Stimulated activated CD4-positive, alpha-beta T cell treated with anti-CD3 and anti-CD28 coated beads, Interleukin-2, amount 100 ng/mL, for 24 hours (primary cell): ENCODE data around the gene NR4A1.

ENCODE experiments used
- DNase-seq, 2 donors: peaks; one replicate each; pipeline ENCODE4 v3.0.0-alpha.2; 2020

The NR4A1 gene

DNA sequence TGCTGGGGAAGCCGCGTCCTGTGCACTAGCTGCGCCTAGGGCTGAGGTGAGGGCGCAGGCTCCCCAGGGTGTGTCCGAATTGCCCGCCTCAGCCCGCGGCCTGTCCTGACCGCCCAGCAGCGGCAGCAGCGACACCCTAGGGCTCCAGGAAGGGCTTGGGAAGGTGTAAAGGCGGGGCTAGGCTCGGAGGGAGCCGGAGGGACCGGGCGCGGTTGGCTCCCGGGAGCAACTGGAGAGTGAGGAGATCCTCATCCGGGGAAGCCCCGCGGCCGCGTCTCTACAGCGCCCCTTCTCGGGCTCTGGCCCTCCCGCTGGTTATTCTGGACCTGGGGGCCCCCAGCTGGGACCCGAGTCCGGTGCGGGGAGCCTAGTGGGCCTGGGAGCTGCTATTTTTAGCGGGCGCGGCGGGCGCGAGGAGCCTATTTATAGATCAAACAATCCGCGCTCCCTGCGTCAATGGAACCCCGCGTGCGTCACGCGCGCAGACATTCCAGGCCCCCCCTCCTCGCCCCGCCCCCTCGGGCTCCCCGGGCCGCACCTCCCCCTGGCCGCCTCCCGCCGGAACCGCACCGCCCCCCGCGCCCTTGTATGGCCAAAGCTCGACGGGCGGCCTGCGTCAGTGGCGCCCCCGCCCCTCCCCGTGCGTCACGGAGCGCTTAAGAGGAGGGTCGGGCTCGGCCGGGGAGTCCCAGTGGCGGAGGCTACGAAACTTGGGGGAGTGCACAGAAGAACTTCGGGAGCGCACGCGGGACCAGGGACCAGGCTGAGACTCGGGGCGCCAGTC lies at the start of gene NR4A1:
NR4A1 (plus strand) TSS at position 685 of the 784 bp plus-strand sequence. CDS start 2,887 bp downstream, outside the sequence.
- peak; percentile 99 for DNase-seq

GRCh38 chr12:52003016-52003550 lies 48.2 kb upstream of the NR4A1 start:
- DNase-seq, result no peak

DNA sequence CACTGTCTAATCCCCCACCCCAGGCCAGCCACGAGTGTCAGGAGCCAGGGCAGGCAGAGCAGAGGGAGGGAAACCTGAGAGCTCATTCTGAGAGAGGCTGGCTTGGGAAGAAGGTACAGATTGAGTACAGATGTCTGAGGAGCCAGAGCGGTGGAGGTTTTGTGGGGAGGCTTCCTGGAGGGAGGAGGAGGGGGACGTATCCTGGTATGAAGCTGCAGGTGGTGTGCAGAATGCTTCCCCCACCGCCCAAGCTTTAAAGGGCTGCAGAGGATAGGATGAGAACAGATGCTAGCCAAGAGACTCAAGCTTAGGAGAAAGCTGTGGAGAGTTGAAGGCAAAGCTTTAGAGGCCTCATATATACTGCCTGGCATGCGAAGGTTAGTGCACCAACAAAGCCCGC lies 47.7 kb upstream of the NR4A1 start:
- DNase-seq, result no peak

GRCh38 chr12:52004042-52004648 lies 47.1 kb upstream of the NR4A1 start:
- DNase-seq, result no peak

DNA sequence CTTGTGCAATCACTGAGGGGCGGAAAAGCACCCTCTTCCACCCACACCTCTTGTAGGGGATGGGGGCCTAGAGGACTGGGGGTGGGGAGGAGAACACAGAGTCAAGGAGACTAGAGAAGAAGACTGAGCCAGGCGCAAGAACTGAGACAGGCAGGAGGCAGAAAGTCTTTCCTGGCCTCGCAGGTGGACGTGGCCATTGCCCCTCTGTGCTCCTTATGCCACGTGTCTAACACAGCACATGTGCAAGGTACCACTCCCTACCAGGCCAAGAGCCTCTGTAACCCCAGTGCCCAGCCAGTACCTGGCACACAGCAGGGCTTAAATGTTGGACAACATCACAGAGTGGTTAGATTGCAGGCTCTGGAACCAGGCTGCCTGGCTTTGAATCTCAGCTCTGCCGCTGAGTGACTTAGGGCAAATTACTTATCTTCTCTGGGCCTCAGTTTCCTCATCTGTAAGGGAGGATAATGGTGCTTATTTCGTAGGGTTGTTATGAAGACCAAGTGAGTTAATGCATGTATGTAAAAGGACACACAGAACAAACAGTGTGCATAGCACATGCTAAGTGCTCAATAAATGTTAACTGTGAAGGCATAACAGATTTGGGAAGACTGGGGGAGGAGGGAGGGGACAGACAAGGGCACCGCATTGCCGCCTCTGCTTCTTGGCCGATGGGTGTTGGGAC lies 45.9 kb upstream of the NR4A1 start:
- no peak for DNase-seq

- no peak for DNase-seq
These were observed 45.1 kb upstream of the NR4A1 start for GRCh38 chr12:52005903-52006703.

DNA sequence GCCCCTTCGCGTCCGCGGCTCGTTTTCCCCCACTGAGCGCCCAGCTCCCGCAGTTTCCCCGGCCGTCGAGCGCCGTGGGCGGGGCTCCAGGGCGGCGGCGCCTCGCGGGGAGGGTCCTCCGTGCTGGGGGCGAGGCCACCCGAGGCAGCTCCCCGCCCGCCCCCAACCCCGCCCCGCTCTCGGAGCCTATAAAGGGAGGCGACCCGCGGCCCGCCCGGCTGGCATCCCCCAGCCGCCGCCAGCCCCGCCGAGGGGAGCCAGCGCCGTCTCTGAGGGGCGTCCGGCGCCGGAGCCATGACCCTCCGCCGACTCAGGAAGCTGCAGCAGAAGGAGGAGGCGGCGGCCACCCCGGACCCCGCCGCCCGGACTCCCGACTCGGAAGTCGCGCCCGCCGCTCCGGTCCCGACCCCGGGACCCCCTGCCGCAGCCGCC lies 44.5 kb upstream of the NR4A1 start, which contains the start of gene TAMALIN:
TAMALIN (plus strand) TSS at position 221 of the 432 bp plus-strand sequence; CDS start at position 295, 74 bp downstream.
- DNase-seq, result peak; percentile 77 to 79

DNA sequence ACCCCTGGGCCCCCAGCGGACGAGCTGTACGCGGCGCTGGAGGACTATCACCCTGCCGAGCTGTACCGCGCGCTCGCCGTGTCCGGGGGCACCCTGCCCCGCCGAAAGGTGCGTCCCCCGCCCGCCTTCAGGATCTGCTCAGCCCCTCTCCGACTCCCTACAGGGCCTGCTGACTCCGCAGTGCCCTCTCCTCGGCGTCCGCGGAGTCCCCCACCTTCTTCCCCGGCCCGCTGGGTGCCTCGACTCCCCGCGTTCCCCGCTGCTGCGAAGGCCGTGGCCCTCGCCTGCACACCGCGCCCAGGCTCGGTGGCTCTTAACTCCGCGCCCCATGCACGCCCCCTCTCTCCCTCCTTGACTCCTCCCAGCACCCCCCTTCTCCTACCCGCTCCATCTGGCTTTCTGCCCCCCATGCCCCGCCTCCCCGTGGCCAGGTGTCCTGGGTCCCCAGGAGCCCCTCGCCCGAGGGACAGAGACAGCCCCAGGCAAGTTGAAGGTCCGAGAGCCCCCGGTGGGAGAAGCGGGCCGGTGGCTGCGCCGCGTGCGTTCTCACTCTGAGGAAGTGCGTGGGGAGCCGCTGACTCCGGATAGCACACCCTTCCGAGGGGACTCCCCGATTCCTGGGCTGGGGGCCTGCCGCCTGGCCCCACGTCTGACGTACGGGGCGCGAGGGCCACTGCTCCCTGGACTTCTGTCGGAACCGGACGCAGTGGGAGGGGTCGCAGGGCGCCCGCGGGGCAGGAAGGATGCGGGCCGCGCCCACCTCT lies 43.9 kb upstream of the NR4A1 start:
- peak; percentile 53 to 55 for DNase-seq

GRCh38 chr12:52007982-52008510 lies 43.2 kb upstream of the NR4A1 start:
- no peak for DNase-seq

GRCh38 chr12:52009081-52009751 lies 42.0 kb upstream of the NR4A1 start:
- no peak for DNase-seq

DNA sequence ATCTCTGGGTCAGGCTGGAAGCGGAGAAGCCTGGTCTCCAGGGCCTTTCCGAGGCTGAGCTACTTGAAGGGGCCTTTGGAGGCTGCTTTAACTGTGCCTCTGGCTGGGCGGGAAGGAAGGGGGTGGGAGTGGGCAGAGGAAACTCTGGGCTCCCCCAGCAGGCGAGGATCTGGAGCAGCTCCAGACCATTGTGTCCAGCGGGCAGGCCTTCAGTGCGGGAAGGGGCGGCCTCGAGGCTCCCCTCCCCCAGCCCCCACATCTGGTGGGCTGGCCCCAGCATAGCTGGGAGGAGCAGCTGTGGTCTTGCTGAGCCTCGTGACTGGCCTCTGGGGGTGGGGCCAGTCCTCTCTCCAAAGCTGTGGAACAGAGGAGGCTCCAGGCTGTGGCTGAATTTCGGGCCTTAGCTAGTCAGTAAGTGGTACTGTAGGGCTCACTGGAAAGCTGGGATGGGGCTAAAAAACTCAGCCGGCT lies 41.1 kb upstream of the NR4A1 start:
- DNase-seq, result no peak

GRCh38 chr12:52010692-52011601 lies 40.3 kb upstream of the NR4A1 start:
- DNase-seq, result no peak

GRCh38 chr12:52011602-52012214 lies 39.5 kb upstream of the NR4A1 start:
- no peak for DNase-seq

- DNase-seq, result no peak
These were observed 37.5 kb upstream of the NR4A1 start for GRCh38 chr12:52013626-52014310.

GRCh38 chr12:52014567-52015530 lies 36.4 kb upstream of the NR4A1 start:
- no peak for DNase-seq

DNA sequence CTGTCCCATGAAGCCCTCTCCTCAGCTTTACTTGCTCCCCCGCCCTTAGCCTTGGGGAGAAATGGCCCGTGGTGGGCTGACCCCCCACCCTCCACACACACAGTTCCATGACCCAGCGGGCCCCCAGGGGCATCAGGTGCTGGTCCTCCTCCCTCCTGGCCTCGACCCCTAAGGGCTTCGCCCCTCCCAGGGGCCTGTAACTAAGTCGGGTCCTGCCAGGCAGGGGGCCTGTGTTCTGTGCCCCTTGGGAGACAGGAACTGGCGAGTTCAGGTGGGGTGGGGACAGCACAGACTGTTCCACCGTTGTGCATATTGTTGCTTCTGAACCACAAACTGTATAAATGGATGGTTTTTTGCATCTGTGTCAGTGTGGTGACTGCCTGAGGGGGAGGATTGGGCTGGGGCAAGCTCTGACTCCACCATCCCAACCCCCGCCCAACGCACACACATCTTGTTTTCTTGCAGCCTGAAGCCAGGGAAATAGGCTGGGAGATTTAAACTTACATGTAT lies 35.7 kb upstream of the NR4A1 start:
- no peak for DNase-seq
